Effector memory CD8-positive, alpha-beta T cell (primary cell): ENCODE data around the gene MTA1.

Experiments used
- ATAC-seq: fragments of 150-1000 bp; cut with Tn5 transposase; replicated peaks from 2 replicates; pipeline ENCODE4 v1.10.0; 2021; ENCODE audit warnings: mild to moderate bottlenecking, moderate library complexity
- DNase-seq, 3 experiments: peaks; one replicate each; pipeline ENCODE4 v3.0.0; 2021
- H3K27ac Mint-ChIP-seq, 2 donors: one replicate each; pipeline ENCODE4 v1.8.0; 2022; ENCODE audit warnings: mild to moderate bottlenecking in 2 of 2, mixed read lengths in 2 of 2, moderate library complexity in 2 of 2
- H3K27me3 Mint-ChIP-seq, 2 donors: one replicate each; pipeline ENCODE4 v1.8.0; 2022; ENCODE audit warnings: mixed read lengths in 2 of 2
- H3K36me3 Mint-ChIP-seq: one replicate; pipeline ENCODE4 v1.8.0; 2022; ENCODE audit warnings: mild to moderate bottlenecking, moderate library complexity, mixed read lengths; ENCODE audit not compliant: insufficient read depth
- H3K4me1 Mint-ChIP-seq, 2 donors: one replicate each; pipeline ENCODE4 v1.8.0; 2022; ENCODE audit warnings: low read depth in 2 of 2, mixed read lengths in 2 of 2
- H3K4me3 Mint-ChIP-seq, 2 donors: one replicate each; pipeline ENCODE4 v1.8.0; 2022; ENCODE audit warnings: mild to moderate bottlenecking in 2 of 2, mixed read lengths in 2 of 2, moderate library complexity in 2 of 2
- H3K9me3 Mint-ChIP-seq, 2 donors: one replicate each; pipeline ENCODE4 v1.8.0; 2022; ENCODE audit warnings: mixed read lengths in 2 of 2

The MTA1 gene

DNA sequence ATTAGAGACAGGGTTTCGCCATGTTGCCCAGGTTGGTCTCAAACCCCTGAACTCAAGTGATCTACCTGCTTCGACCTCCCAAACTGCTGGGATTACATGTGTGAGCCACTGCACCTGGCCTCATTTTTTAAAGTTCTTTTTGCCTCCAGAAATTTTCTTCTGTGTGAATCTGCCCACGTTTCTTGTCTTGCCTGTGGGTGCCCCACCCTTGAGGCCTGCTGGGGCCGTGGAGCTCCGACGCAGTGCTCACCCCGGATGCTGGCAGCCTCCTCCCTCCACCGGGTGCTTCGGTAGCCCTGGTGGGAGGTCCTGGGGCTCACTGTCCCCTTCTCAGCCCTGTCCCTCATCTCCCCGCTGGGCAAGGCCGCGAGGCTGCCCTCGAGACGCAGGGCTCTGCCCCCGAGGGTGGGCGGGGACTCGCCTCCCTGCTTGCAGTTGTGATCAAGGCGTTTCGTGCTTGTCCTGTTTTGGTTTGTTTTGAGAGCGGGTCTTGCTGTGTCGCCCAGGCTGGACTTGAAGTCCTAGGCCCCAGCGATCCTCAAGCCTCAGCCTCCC lies 35.5 kb downstream of the MTA1 start:
- peak overlapping the region; percentile 15 to 73 for H3K27ac Mint-ChIP-seq
- H3K36me3 Mint-ChIP-seq, result peaks cover 10% of the 10 kb centered on the region
- H3K4me3 Mint-ChIP-seq, result no peak overlapping the region
- no peaks in the 10 kb centered on the region for H3K9me3 Mint-ChIP-seq
- peaks cover 0 to 4% of the 10 kb centered on the region in 2 donors for H3K4me1 Mint-ChIP-seq
- no peaks in the 10 kb centered on the region for H3K27me3 Mint-ChIP-seq
- ATAC-seq (no peak), DNase-seq (no peak)

DNA sequence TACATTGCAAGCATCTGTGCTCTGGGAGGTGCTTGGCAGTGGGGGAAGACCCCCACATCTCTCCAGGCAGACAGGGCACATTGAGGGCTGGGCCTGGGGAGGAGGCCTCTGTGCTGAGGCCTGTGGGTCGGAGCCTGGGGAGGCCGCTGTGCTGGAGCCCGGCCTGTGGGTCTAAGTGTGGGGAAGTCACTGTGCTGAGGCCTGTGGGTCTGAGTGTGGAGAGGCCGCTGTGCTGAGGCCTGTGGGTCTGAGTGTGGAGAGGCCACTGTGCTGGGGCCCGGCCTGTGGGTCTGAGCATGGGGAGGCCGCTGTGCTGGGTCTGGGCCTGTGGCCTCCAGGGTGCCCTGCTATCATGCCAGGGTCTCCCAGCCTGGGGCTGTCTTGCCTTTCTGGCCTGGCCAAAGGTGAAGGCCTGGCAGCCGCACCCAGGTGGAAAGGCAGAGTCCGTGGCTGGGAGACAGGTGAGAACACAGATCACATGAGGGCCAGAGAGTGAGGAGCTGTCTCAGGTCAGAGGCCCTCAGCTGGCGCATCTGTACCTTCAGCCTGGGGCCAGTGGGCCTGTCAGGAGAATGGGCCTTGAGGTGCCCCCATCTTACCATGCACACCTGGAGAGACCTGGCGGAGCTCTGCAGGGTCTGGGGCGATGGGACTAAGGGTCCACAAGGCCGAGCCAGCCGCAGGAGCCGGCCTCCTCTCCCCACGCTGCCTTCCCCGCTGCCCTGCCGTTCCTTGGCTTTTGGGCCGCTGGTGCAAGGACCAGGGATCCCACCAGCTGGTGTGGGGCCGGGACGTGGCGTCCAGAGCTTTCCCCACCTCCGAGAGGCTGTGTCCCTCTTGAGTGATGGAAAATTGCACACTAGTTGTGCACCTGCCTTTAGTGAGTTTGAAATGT lies 36.4 kb downstream of the MTA1 start:
- H3K27ac Mint-ChIP-seq, result peak overlapping the region; percentile 15 to 73
- ATAC-seq (no peak), DNase-seq (no peak)
- H3K4me3 Mint-ChIP-seq, result no peak overlapping the region
- H3K27me3 Mint-ChIP-seq, result no peaks in the 10 kb centered on the region
- peaks cover 10% of the 10 kb centered on the region for H3K36me3 Mint-ChIP-seq
- H3K9me3 Mint-ChIP-seq, result no peaks in the 10 kb centered on the region
- H3K4me1 Mint-ChIP-seq, result peaks cover 0 to 4% of the 10 kb centered on the region in 2 donors

DNA sequence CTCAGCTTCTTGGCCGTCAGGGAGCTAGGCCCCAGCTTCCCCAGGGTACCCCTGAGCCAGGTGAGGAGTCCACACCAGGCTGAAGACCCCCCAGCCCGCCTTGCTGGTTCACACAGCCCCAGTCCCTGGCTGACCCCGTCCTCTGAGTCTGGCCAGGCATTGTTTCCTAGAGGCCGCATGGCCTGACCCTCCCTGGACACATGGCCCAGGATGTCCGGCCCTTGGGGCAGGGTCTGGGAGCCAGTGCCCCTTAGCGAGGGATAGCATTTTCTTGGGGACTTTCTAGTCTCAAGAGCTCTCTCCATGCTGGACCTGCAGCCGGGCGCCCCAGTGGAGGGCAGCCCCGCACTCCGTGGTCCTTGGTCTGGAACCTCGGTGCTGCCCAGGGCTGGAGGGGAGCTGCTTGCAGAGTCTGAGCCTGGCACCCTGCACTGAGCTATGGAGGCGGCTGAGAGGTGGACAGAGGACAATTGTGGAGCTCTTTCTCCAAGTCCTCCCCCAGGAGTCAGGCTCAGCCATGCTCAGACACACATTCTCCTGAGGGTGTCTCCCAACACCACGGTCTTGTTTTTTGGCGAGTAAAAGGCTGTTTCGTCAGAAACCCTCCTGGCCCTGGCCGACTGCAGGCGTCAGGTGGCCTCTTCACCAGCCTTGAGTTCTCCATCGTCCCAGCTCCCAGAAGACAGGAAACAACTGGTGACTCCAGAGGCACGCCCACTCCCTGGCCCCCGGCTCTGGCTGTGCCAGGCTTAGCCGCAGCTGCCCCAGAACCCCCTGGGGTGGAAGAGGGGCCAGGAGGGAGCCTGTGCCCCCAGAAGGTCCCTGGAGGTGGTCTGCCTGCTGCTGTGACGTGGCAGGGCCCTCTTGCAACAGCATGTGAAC lies 37.4 kb downstream of the MTA1 start:
- DNase-seq, result no peak
- H3K9me3 Mint-ChIP-seq, result no peaks in the 10 kb centered on the region

DNA sequence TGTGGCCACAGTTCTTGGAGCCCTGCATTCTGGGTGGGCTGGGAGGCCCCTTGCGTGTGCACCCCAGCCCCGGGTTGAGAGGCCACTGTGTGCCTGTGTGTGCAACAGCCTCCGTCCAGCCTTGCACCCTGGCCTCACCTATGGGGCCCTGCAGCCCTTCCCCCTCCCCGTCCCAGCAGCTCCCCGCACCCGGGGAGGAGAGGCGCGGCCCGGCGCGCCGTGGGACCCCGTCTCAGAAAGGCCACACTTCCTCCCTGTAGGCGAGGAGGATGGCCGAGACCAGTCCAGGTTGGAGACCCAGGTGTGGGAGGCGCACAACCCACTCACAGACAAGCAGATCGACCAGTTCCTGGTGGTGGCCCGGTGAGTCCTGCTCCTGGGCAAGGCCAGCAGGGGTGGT lies 38.4 kb downstream of the MTA1 start:
- Mint-ChIP-seq H3K27ac (no peak overlapping the region), H3K4me1 (peaks cover 0 to 4% of the 10 kb centered on the region in 2 donors), H3K9me3 (no peaks in the 10 kb centered on the region), H3K4me3 (no peak overlapping the region), H3K27me3 (no peaks in the 10 kb centered on the region), H3K36me3 (peaks cover 7% of the 10 kb centered on the region)
- ATAC-seq, result no peak
- no peak for DNase-seq

More for the DNA sequence above, 37.4 kb downstream of the MTA1 start:
- no peak for ATAC-seq
- H3K36me3 Mint-ChIP-seq, result peaks cover 7% of the 10 kb centered on the region
- no peaks in the 10 kb centered on the region for H3K27me3 Mint-ChIP-seq
- H3K4me3 Mint-ChIP-seq, result no peak overlapping the region
- no peak overlapping the region for H3K27ac Mint-ChIP-seq
- H3K4me1 Mint-ChIP-seq, result peaks cover 0 to 4% of the 10 kb centered on the region in 2 donors

DNA sequence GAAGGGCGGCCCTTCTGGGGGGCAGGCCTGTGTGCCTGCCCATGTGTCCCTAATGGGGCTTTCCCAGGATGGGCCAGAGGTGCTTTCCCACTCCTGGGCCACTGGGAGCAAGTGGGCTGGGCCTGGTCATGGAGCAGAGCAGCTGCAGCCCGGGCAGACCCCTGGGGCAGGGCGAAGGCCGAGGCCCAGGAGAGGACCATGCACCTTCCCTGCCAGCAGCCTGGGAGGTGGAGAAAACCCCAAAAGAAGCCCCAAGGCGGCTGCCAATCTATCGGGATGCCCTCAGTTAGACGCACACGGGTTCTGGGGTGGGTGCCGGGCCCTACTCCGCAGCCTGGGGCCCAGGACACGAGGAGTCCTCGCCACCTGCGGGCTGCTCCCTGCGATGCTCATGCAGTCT lies 38.9 kb downstream of the MTA1 start:
- H3K27ac Mint-ChIP-seq, result no peak overlapping the region
- DNase-seq (no peak), ATAC-seq (no peak)
- H3K4me1 Mint-ChIP-seq, result peaks cover 0 to 4% of the 10 kb centered on the region in 2 donors
- no peaks in the 10 kb centered on the region for H3K9me3 Mint-ChIP-seq
- H3K4me3 Mint-ChIP-seq, result no peak overlapping the region
- peaks cover 9% of the 10 kb centered on the region for H3K36me3 Mint-ChIP-seq
- H3K27me3 Mint-ChIP-seq, result no peaks in the 10 kb centered on the region

DNA sequence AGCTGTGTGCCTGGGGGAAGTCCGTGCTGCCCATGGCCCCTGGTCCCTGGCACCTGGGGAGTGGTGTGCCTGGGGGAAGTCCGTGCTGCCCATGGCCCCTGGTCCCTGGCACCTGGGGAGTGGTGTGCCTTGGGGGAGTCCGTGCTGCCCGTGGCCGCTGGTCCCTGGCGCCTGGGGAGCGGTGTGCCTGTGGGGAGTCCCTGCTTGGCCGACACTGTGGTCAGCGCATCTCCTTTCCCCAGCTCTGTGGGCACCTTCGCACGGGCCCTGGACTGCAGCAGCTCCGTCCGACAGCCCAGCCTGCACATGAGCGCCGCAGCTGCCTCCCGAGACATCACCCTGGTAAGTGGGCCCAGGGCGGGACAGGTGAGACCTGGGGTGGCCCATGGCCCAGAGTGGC lies 40.5 kb downstream of the MTA1 start:
- Mint-ChIP-seq H3K4me1 (peaks cover 0 to 4% of the 10 kb centered on the region in 2 donors), H3K36me3 (peaks cover 2% of the 10 kb centered on the region), H3K4me3 (no peak overlapping the region), H3K27me3 (no peaks in the 10 kb centered on the region), H3K9me3 (no peaks in the 10 kb centered on the region), H3K27ac (no peak overlapping the region)
- ATAC-seq, result no peak
- no peak for DNase-seq

DNA sequence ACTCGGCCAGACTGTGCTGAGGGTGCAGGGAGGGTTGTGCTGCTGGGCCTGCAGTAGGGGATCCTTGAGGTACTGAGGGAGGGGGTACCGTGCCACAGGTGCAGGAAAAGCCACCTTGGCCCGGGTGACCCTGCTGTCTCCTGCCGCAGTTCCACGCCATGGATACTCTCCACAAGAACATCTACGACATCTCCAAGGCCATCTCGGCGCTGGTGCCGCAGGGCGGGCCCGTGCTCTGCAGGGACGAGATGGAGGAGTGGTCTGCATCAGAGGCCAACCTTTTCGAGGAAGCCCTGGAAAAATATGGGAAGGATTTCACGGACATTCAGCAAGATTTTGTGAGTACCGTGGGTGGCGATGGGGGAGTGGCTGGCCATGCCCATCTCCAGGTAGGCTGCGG lies 41.0 kb downstream of the MTA1 start:
- H3K36me3 Mint-ChIP-seq, result peaks cover 2% of the 10 kb centered on the region
- DNase-seq (no peak), ATAC-seq (no peak)
- H3K9me3 Mint-ChIP-seq, result no peaks in the 10 kb centered on the region
- no peak overlapping the region for H3K4me3 Mint-ChIP-seq
- no peak overlapping the region for H3K27ac Mint-ChIP-seq
- no peaks in the 10 kb centered on the region for H3K27me3 Mint-ChIP-seq
- H3K4me1 Mint-ChIP-seq, result peaks cover 0 to under 1% of the 10 kb centered on the region in 2 donors

DNA sequence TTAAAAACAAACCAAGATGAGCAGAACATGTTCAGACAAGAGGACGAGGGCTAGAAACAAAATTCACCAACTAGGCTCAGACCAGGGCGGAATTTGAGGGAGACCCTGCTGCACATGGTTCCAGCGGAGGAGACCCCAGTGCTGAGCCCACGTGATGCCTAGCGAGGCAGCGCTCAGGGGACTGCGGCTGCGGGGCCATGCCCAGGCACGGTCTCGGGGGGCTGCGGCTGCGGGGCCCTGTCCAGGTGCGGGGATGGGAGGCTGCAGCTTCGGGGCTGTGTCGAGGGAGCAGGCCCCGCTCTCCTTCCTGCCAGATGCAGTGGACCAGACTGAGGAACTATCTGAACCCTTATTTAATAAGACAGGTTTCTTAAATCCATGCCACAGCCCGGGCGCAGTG lies 42.3 kb downstream of the MTA1 start:
- Mint-ChIP-seq H3K36me3 (peaks cover 5% of the 10 kb centered on the region), H3K27ac (no peak overlapping the region), H3K9me3 (no peaks in the 10 kb centered on the region), H3K4me3 (no peak overlapping the region), H3K27me3 (no peaks in the 10 kb centered on the region), H3K4me1 (no peaks in the 10 kb centered on the region)
- no peak for ATAC-seq
- DNase-seq, result no peak

DNA sequence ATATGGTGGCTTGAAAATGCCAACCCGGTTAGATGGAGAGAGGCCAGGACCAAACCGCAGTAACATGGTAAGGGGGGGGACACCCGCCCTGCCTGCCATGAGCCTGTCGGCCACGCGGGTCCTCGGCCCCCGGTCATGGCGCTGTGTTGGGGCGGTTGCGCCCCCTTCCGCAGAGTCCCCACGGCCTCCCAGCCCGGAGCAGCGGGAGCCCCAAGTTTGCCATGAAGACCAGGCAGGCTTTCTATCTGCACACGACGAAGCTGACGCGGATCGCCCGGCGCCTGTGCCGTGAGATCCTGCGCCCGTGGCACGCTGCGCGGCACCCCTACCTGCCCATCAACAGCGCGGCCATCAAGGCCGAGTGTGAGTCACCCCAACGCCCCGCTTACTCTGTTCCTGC lies 44.9 kb downstream of the MTA1 start:
- H3K9me3 Mint-ChIP-seq, result no peaks in the 10 kb centered on the region
- H3K4me1 Mint-ChIP-seq, result no peaks in the 10 kb centered on the region
- H3K36me3 Mint-ChIP-seq, result peaks cover 5% of the 10 kb centered on the region
- H3K27me3 Mint-ChIP-seq, result no peaks in the 10 kb centered on the region
- DNase-seq (no peak), ATAC-seq (no peak)
- no peak overlapping the region for H3K4me3 Mint-ChIP-seq
- no peak overlapping the region for H3K27ac Mint-ChIP-seq

DNA sequence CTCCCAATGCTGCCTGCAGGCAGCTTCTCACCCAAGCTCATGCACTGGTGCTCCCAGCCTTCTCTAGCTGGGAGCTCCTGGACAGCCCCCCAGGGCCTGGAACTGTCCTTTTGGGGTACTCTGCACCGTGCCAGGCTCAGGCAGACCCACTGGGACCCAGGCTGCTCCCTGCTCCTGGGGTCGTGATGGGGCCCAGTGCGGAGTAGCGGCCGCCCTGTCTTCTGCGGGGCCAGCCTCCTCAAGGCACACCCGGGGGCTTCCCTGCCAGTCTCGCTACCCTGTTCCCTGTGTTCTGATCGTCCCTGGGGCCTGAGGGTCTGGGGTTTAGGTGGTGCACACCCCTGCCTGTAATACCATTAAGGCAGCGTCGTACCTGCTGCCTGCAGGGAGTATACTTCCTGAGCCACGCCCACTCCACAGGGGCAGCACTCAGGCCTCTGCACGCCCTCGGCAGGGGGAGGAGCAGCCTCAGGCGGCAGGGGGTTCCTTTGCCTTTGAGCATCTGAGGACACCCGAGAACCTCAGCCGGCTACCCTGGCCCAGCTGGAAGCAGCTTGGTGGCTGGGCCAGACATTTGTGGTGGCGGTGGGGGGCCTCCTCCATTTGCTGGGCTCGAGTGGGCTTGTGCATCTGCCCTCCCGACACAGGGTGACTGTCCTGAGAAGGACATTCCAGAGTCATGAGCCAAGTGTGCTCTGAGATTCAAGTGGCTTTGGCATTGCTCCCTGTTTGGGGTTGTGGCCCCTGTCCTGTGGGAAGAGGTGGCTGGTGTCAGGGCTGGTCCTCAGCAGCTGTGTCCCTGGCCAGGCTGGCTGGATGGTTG lies 45.8 kb downstream of the MTA1 start:
- H3K9me3 Mint-ChIP-seq, result no peaks in the 10 kb centered on the region
- H3K36me3 Mint-ChIP-seq, result peaks cover 5% of the 10 kb centered on the region
- H3K4me3 Mint-ChIP-seq, result no peak overlapping the region
- no peaks in the 10 kb centered on the region for H3K4me1 Mint-ChIP-seq
- H3K27me3 Mint-ChIP-seq, result no peaks in the 10 kb centered on the region
- H3K27ac Mint-ChIP-seq, result no peak overlapping the region
- ATAC-seq, result no peak
- no peak for DNase-seq

DNA sequence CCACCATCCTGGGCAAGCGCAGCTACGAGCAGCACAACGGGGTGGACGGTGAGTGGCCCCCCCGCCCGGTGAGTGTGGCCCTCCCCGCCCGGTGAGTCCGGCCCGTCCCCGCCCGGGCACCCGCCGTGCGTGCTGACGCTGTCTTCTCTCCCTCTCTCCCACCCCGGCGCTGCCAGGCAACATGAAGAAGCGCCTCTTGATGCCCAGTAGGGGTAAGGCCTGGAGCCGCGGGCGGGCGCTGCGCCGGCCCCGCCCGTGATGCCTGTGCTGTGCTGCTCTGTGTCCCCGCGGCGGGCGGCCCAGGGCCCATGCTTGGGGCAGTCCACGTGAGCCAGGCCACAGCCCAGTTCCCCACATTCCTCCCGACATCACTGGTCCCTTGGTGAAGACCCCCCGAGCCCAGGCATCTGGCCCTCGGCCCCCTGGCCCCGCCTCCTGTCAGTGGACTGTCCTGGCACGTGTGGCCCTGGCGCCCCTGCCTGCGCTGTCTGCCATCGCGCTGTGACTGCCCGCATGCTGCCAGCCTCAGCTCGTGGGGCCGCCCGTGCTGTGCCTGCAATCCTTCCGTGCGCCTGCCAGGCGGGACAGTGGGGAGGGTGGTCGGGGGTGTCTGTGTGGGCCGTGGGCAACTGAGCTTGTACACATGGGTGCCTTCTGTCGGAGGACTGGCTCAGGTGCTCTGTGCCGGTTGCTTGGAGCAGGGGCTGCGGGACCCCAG lies 47.1 kb downstream of the MTA1 start:
- H3K4me3 Mint-ChIP-seq, result no peak overlapping the region
- no peaks in the 10 kb centered on the region for H3K9me3 Mint-ChIP-seq
- DNase-seq, result no peak
- no peak for ATAC-seq
- no peaks in the 10 kb centered on the region for H3K4me1 Mint-ChIP-seq
- H3K27ac Mint-ChIP-seq, result no peak overlapping the region
- no peaks in the 10 kb centered on the region for H3K27me3 Mint-ChIP-seq
- peaks cover 5% of the 10 kb centered on the region for H3K36me3 Mint-ChIP-seq

DNA sequence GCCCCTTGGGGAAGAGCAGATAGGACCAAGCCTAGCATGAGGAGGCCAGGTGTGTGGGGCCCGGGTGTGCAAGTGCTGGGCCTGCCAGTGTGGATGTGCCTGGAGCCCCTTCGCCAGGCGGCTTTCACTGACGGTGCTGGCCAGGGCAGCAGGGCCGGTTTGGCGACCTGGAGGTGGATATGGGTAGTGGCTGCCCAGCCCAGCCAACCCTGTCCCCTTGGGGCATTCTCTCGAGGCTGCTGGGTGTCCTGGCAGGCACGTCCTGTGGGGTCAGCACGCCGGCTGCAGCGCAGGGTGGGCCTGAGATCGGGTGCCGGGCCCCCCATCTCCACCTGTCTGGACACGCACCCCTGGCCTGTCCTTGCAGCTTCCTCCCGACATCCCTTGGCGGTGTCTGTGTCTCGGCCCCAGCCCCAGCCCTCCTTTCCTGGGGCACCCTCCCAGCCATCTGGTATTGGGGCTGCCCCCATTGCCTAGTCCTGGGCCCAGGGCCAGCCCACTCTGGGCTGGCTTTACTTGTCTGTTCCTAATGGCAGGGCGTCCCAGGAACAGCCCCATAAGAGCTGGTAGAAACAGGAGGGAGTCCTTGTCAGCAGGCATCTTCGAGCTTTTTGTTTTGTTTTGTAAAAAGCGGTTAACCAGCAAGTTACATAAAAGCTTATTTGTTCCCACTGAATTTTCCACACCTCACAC lies 47.8 kb downstream of the MTA1 start:
- no peak for DNase-seq
- H3K27me3 Mint-ChIP-seq, result no peaks in the 10 kb centered on the region
- H3K27ac Mint-ChIP-seq, result no peak overlapping the region
- ATAC-seq, result no peak
- H3K4me1 Mint-ChIP-seq, result no peaks in the 10 kb centered on the region
- H3K36me3 Mint-ChIP-seq, result peaks cover 5% of the 10 kb centered on the region
- H3K9me3 Mint-ChIP-seq, result no peaks in the 10 kb centered on the region
- no peak overlapping the region for H3K4me3 Mint-ChIP-seq
